Breast epithelium (tissue), 3 donors: ENCODE results near the gene ASNSD1.

ENCODE experiments used
- CTCF ChIP-seq, 3 donors: fragments of 450-650 bp; IDR thresholded peaks; one replicate each; pipeline ENCODE4 v1.5.1; 2016 to 2017; ENCODE audit warnings: antibody characterized with exemption in 3 of 3, mild to moderate bottlenecking in 3 of 3, moderate library complexity in 3 of 3
- POLR2AphosphoS5 ChIP-seq, 3 donors: sonication (generic); formaldehyde crosslinking; IDR thresholded peaks; one replicate each; pipeline ENCODE4 v1.6.1; 2017; ENCODE audit warnings: antibody characterized with exemption in 3 of 3

DNA sequence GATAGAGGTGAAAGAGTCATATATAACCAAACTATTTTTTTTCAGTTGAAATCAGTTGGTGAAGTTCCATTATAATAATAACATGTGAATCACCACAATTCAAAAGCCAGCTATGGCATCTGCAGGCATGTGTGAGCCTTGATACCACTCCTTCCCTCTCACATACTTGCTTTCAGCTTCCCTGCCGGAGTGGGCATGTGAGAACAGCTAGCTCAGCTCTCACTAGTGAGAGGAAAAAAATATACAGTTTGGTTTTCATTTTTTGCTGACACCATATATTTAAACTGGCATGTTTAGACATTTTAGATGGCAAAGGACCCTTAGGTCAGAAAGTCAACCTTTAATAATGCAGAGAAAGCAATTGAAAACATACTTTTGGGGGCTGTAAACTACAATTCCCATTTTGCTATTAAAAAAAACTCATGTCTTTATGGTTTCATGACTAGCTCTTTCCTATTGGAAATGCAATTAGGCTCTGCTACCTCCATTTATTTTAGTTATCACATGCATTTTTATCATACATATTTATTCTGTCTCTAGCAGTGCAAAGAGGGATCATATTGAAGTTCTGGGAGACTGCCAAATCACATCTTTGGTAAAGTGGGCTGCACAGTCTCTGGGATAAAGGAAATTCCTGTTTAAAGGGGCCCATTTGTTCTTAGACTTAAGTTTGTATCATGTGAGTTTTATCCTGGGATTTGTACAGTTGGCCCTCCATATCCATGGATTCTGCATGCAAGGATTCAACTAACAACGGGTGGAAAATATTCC is 47.4 kb upstream of the ASNSD1 start:
- TF ChIP-seq CTCF (IDR thresholded peaks at IDR 0.05): no peak
- TF ChIP-seq POLR2AphosphoS5 (IDR thresholded peaks at IDR 0.05): no peak
